Lower leg skin (tissue), 3 donors: ENCODE data around the gene PNCK.

Experiments
- CTCF ChIP-seq, 3 donors: fragments of 450-650 bp; IDR thresholded peaks; one replicate each; pipeline ENCODE4 v1.5.1; 2016; ENCODE audit warnings: antibody characterized with exemption in 3 of 3, mild to moderate bottlenecking in 3 of 3, moderate library complexity in 2 of 3
- POLR2A ChIP-seq, 2 donors: fragments of 450-650 bp; IDR thresholded peaks; one replicate each; pipeline ENCODE4 v1.6.1; 2016 to 2017; ENCODE audit warnings: antibody characterized with exemption in 2 of 2, mild to moderate bottlenecking in 1 of 2, moderate library complexity in 1 of 2

DNA sequence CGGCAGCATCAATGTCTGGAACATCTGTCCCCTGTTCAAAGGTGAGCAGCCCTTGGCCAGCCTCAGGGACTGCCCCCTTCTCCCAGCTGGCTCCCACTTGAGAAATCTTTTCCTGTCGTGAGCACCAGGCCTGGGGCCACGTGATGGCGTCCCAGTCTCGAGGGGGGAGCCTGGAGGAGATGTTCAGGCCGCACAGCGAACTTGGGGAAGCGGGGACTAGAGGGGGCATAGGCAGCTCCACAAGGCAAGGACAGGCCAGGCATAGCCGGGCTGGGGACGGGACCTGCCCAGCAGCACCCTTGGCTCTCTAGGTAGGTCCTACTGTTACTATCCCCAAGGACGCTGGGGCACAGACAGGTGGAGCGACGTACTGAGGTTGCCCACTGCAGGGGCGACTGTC is 16.9 kb upstream of the PNCK start:
- TF ChIP-seq POLR2A (IDR thresholded peaks at IDR 0.05): no peak
- TF ChIP-seq CTCF (IDR thresholded peaks at IDR 0.05): no peak
